Heart right ventricle (tissue), 16 donors: ENCODE measurements around the gene ZMYND8. TPM values are rescaled to one million over a fixed set of nuclear protein-coding genes. Genes with fewer than 3 reads are reported as not detected.
A peak's percentile ranks its signal among the peaks of the same experiment; 100 is the strongest.
"Not testable (repeated sequence)": the region's sequence is repeated elsewhere in the genome, so short reads cannot be mapped to it uniquely, and the experiment has no call there.

ENCODE experiments used
- ATAC-seq, 8 donors: fragments of 200-7000 bp; cut with Tn5 transposase; one replicate each; pipeline ENCODE4 v1.9.1; 2020; ENCODE audit warnings: mild to moderate bottlenecking in 8 of 8, moderate library complexity in 8 of 8, moderate number of reproducible peaks in 1 of 8
- DNase-seq, 2 donors: peaks; one replicate each; pipeline ENCODE4 v3.0.0-alpha.2; 2020
- H3K27ac ChIP-seq, 10 donors: fragments of 200-600 bp; sonication (generic) in 2 of 10; one replicate each; pipeline versions ENCODE4 v1.5.0 to v1.8.0; 2020 to 2022; ENCODE audit warnings: mild to moderate bottlenecking in 3 of 10
- H3K27me3 ChIP-seq, 7 donors: fragments of 200-600 bp; one replicate each; pipeline ENCODE4 v1.8.0; 2021 to 2022; ENCODE audit warnings: mild to moderate bottlenecking in 2 of 7
- H3K36me3 ChIP-seq, 9 donors: fragments of 200-600 bp; sonication (generic) in 1 of 9; one replicate each; pipeline versions ENCODE4 v1.5.0 to v1.8.0; 2020 to 2022; ENCODE audit warnings: mild to moderate bottlenecking in 2 of 9
- H3K4me1 ChIP-seq, 9 donors: fragments of 200-600 bp; sonication (generic) in 1 of 9; one replicate each; pipeline versions ENCODE4 v1.5.0 to v1.8.0; 2020 to 2022; ENCODE audit warnings: mild to moderate bottlenecking in 4 of 9
- H3K4me3 ChIP-seq, 10 donors: fragments of 200-600 bp; sonication (generic) in 2 of 10; one replicate each; pipeline versions ENCODE4 v1.5.0 to v1.8.0; 2020 to 2022; ENCODE audit warnings: mild to moderate bottlenecking in 7 of 10, moderate library complexity in 2 of 10
- H3K9me3 ChIP-seq, 11 donors: fragments of 200-600 bp in 10 of 11; sonication (generic) in 2 of 11; one replicate each; pipeline versions ENCODE4 v1.5.0 to v1.8.0; 2013 to 2022; ENCODE audit warnings: mild to moderate bottlenecking in 2 of 11, control low read depth in 1 of 11, moderate library complexity in 1 of 11
- CTCF ChIP-seq, 9 donors: fragments of 200-600 bp; sonication (generic) in 2 of 9; IDR thresholded peaks; one replicate each; pipeline versions ENCODE4 v1.5.0 to v1.8.0; 2021 to 2022; ENCODE audit warnings: antibody characterized with exemption in 9 of 9, mild to moderate bottlenecking in 5 of 9, moderate library complexity in 1 of 9
- WGBS, 2 donors: extraction: QIAGEN DNeasy Blood & Tissue Kit; methylation state at CpG; one replicate each; pipeline ENCODE4 v1.1.7; 2013; ENCODE audit warnings: inconsistent platforms in 1 of 2; 5-methylcytosine and 5-hydroxymethylcytosine counted together
- intact Hi-C, 10 donors: fragments of 100-400 bp; cut with DNase I; formaldehyde crosslinking; loops; one replicate each; pipeline versions ENCODE4 v1.11.1 to v1.14.2; 2022
- polyA plus RNA-seq, 2 donors: library from polyadenylated mRNA; stranded (reverse); fragments of 200-250 nt; gene quantifications; one replicate each; pipeline ENCODE4 v1.2.3, GENCODE V29; 2013
- total RNA-seq, 10 donors: library from RNA; stranded (reverse); fragmentation: NEBNext Ultra II Directional in 3 of 10; extraction: Animal tissue kit (Norgen Biotek cat#: 25700) in 3 of 10; gene quantifications; one replicate each; pipeline versions ENCODE4 v1.2.1 to v1.2.4, GENCODE V29; 2021 to 2023
- donor health status: Arrhythmogenic right ventricular cardiomyopathy.
- donor health status: ischemic (EF 13 %, LVEDD 7.1; RV severe dilation, severe dysfunction).
- donor health status: healthy with polysubstance abuse.
- donor health status: DM: no; HTN: yes; CAD: no.
- donor health status: DM: no; HTN: no; CAD: no.
- donor health status: ischemic (EF 25% LVEDD 6.9; RV normal size, moderate dysfunction).
- donor health status: ischemic (EF 25% LVEDD 5.7; RV mildly dilated, moderate dysfunction).
- donor health status: healthy.
- donor health status: DM: yes; HTN: yes; CAD: no.
- donor health status: Ischemic cardiomyopathy.
- donor health status: ischemic (EF 35%, LVEDD 5.7; RV mildly dilated, moderate dysfunction).
- donor health status: nonischemic (EF 11% LVEDD 7.7; RV severe dilation, severe dysfunction).
- donor health status: DM: yes; HTN: yes; CAD: no.
- donor health status: PGD.
- donor health status: ischemic (EF 29% LVEDD 5.4; RV normal size, mild dysfunction).
- donor health status: nonischemic (EF 23%, LVEDD 6.1; RV moderate dilation, normal function).

Gene ZMYND8
- total and polyA plus RNA-seq, 12 donors, result 6.4 to 39.0 (median 28.0) TPM

- Histone ChIP-seq H3K27me3 (no peaks in the 10 kb centered on the region), H3K36me3 (no peaks in the 10 kb centered on the region), H3K9me3 (peaks cover 0 to 5% (median 0%) of the 10 kb centered on the region in 11 donors), H3K4me3 (no peak overlapping the region), H3K4me1 (peaks cover 0 to 11% (median 3%) of the 10 kb centered on the region in 9 donors), H3K27ac (peak overlapping the region in 5 of 10 donors; percentile 3 to 36 (median 8))
- no peak for TF ChIP-seq CTCF (IDR thresholded peaks at IDR 0.05)
- 60 to 63% methylated on average over 9 of the region's 9 CpGs for WGBS, 2 donors
- intact Hi-C loops, result loop anchor here in 3 of 10 donors (5.0 to 10.0 kb wide), 2 partner anchors 217 to 220 kb away; no protein-coding TSS in a partner anchor
- DNase-seq (no peak), ATAC-seq (peak in 4 of 8 donors; percentile 34 to 57 (median 42))
These were observed 41.3 kb upstream of the ZMYND8 start for GRCh38 chr20:47397652-47398301.

DNA sequence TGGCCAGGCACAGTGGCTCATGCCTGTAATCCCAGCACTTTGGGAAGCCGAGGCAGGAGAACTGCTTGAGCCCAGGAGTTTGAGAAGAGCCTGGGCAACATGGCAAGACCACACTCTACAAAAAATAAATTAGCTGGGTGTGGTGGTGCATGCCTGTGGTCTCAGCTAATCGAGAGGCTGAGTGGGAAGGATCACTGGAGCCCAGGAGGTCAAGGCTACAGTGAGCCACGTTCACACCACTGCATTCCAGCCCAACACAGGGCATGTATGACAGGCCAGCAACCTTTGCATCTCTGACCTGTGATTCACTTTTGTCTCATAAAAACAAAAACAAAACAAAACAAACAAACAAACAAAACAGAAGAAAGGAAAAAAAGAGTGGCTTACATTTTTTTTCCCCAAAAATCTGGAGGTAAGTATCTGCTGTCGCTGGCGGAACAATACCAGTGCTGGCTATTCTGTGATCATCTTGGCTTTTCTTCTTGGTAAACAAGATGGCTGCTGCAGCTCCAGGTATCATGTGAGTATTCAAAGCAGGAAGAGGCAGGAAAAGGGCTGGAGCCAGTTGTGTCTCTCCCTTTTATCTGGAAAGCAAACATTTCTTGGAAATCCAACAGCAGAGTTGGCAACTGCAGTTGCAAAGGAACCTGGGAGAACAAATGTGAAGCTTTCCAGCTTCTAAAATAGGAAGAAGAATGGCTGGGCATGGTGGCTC is 40.4 kb upstream of the ZMYND8 start:
- Histone ChIP-seq H3K27ac (peak overlapping the region in 2 of 10 donors; percentile 7 to 22), H3K27me3 (no peaks in the 10 kb centered on the region), H3K4me1 (peaks cover 0 to 11% (median 6%) of the 10 kb centered on the region in 9 donors), H3K36me3 (no peaks in the 10 kb centered on the region), H3K4me3 (no peak overlapping the region), H3K9me3 (peaks cover 0 to 5% (median 0%) of the 10 kb centered on the region in 11 donors)
- TF ChIP-seq CTCF (IDR thresholded peaks at IDR 0.05), result no peak
- intact Hi-C loops, result loop anchor here in 3 of 10 donors (5.0 to 10.0 kb wide), 2 partner anchors 218 to 220 kb away; no protein-coding TSS in a partner anchor
- ATAC-seq, result peak in 1 of 8 donors; percentile 12
- 83 to 91% methylated on average over 5 of the region's 5 CpGs for WGBS, 2 donors
- no peak for DNase-seq

DNA sequence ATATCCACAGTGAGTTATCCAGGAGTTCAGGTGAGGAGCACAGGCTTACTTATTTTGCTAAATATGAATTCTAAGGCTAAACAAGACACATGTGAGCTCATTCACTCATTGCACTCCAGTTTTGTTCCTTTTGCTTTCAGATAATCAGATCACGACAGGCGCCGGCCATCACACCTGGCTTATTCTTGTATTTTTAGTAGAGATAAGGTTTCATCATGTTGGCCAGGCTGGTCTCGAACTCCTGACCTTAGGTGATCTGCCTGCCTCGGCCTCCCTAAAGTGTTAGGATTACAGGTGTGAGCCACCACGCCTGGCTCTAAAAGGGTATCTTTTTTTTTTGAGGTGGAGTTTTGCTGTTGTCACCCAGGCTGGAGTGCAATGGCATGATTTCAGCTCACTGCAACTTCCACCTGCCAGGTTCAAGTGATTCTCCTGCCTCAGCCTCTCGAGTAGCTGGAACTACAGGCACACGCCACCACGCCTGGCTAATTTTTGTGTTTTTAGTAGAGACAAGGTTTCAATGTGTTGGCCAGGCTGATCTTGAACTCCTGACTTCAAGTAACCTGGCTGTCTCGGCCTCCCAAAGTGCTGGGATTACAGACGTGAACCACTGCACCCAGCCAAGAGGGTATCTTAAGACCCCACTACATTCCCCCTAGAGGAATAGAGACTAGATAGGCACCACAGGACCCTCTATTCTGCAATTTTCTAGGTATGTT is 37.5 kb upstream of the ZMYND8 start:
- 91 to 94% methylated on average over 11 of the region's 11 CpGs for WGBS, 2 donors
- not testable (repeated sequence) for H3K27ac ChIP-seq, H3K9me3 ChIP-seq, ATAC-seq, H3K36me3 ChIP-seq, H3K4me3 ChIP-seq, DNase-seq, H3K27me3 ChIP-seq
- intact Hi-C loops, result loop anchor here in 1 of 10 donors (10.0 kb wide), 1 partner anchor 221 kb away; no protein-coding TSS in a partner anchor
- peaks cover 0 to 14% (median 6%) of the 10 kb centered on the region in 9 donors for H3K4me1 ChIP-seq

DNA sequence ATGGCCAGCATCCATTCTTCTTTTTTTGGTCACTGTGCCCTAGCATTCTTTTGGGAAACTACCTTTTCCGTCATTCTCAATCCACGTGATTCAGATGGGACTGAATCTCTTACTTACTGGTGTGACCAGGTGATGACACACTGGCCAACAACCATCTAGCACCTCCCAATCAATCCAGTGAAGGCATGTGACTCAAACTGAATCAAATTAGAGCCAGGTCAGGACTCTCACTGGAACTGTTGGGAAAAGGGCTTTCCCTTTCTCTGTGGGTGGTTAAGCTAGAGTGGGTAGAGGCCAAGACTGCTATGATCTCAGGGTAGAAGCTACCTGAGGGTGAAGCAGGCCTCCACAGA is 36.2 kb upstream of the ZMYND8 start:
- no peaks in the 10 kb centered on the region for H3K27me3 ChIP-seq
- H3K36me3 ChIP-seq, result no peaks in the 10 kb centered on the region
- peak overlapping the region in 2 of 10 donors; percentile 56 to 66 for H3K27ac ChIP-seq
- no peak for TF ChIP-seq CTCF (IDR thresholded peaks at IDR 0.05)
- DNase-seq, result no peak
- 83 to 93% methylated on average over 2 of the region's 2 CpGs for WGBS, 2 donors
- H3K9me3 ChIP-seq, result no peaks in the 10 kb centered on the region
- H3K4me1 ChIP-seq, result peaks cover 0 to 14% (median 2%) of the 10 kb centered on the region in 9 donors
- ATAC-seq, result no peak
- intact Hi-C loops, result loop anchor here in 1 of 10 donors (10.0 kb wide), 1 partner anchor 222 kb away; no protein-coding TSS in a partner anchor
- no peak overlapping the region for H3K4me3 ChIP-seq
